HG02884 (cell line): ENCODE results near the gene ROS1.

Source experiments
- ATAC-seq: cut with Tn5 transposase; IDR thresholded peaks from one replicate; pipeline ENCODE4 v1.9.1; 2021; ENCODE audit warnings: mild to moderate bottlenecking, moderate library complexity; ENCODE audit not compliant: unreplicated experiment

ROS1 gene

GRCh38 chr6:117317261-117317660, 108.5 kb downstream of the ROS1 start:
- no peak for ATAC-seq

GRCh38 chr6:117311726-117312125, 114.0 kb downstream of the ROS1 start:
- no peak for ATAC-seq

GRCh38 chr6:117311310-117311709, 114.4 kb downstream of the ROS1 start:
- no peak for ATAC-seq

GRCh38 chr6:117309611-117310010, 116.1 kb downstream of the ROS1 start:
- ATAC-seq, result no peak

- ATAC-seq, result no peak
Measured at GRCh38 chr6:117309069-117309468, 116.7 kb downstream of the ROS1 start.

GRCh38 chr6:117307655-117308054, 118.1 kb downstream of the ROS1 start:
- no peak for ATAC-seq

- no peak for ATAC-seq
Measured at GRCh38 chr6:117306227-117306790, 119.4 kb downstream of the ROS1 start.

GRCh38 chr6:117304446-117304845, 121.3 kb downstream of the ROS1 start:
- peak; percentile 64 for ATAC-seq

- no peak for ATAC-seq
Measured at GRCh38 chr6:117303323-117303722, 122.4 kb downstream of the ROS1 start.

GRCh38 chr6:117298941-117299340, 126.8 kb downstream of the ROS1 start:
- ATAC-seq, result no peak

GRCh38 chr6:117290173-117290846, 135.4 kb downstream of the ROS1 start:
- no peak for ATAC-seq

GRCh38 chr6:117288083-117288715, 137.5 kb downstream of the ROS1 start:
- ATAC-seq, result no peak

GRCh38 chr6:117280922-117281321, 144.8 kb downstream of the ROS1 start:
- ATAC-seq, result no peak

- no peak for ATAC-seq
Measured at GRCh38 chr6:117276778-117277316, 148.9 kb downstream of the ROS1 start.

- no peak for ATAC-seq
Measured at GRCh38 chr6:117275711-117276110, 150.0 kb downstream of the ROS1 start.

GRCh38 chr6:117275205-117275604, 150.5 kb downstream of the ROS1 start:
- no peak for ATAC-seq

- no peak for ATAC-seq
Measured at GRCh38 chr6:117272891-117273290, 152.9 kb downstream of the ROS1 start.

- no peak for ATAC-seq
Measured at GRCh38 chr6:117272032-117272866, 153.5 kb downstream of the ROS1 start.

GRCh38 chr6:117270843-117271507, 154.8 kb downstream of the ROS1 start:
- no peak for ATAC-seq

GRCh38 chr6:117270055-117270842, 155.5 kb downstream of the ROS1 start:
- no peak for ATAC-seq
